Activated CD8-positive, alpha-beta T cell treated with anti-CD3 and anti-CD28 coated beads, Interleukin-2, amount 10 ng/mL, durations not matched to agents 7 days and 5 days (primary cell): ENCODE measurements around the gene SSR2. TPM values are rescaled to one million over a fixed set of nuclear protein-coding genes. Genes with fewer than 3 reads are reported as not detected.

Experiments
- total RNA-seq, 2 experiments: library from RNA; stranded (reverse); gene quantifications; one replicate each; pipeline ENCODE4 v1.2.3, GENCODE V29; 2021

SSR2 gene
- total RNA-seq, 2 experiments from 2014 or later, result 216 to 233 TPM

Other genes starting within 250 kb of the SSR2 start
- 10 to 100 TPM; 64.8 to 70.3 TPM for gene GON4L, start 163.7 kb downstream of the SSR2 start, total RNA-seq
- gene SYT11, start 161.4 kb downstream of the SSR2 start, total RNA-seq, result 10 to 100 TPM; 11.9 to 12.2 TPM
- gene RIT1, start 109.6 kb downstream of the SSR2 start, total RNA-seq, result 10 to 100 TPM; 26.0 to 26.4 TPM
- gene KHDC4, start 86.5 kb downstream of the SSR2 start, total RNA-seq, result 10 to 100 TPM; 64.5 to 68.9 TPM
- gene RXFP4, start 79.3 kb downstream of the SSR2 start, total RNA-seq, result not detected
- gene ARHGEF2, start 42.4 kb downstream of the SSR2 start, total RNA-seq, result 100 to 1,000 TPM; 142 to 147 TPM
- 10 to 100 TPM; 32.8 to 33.3 TPM for gene UBQLN4, start 32.8 kb upstream of the SSR2 start, total RNA-seq
- 10 to 100 TPM; 72.4 to 74.1 TPM for gene LAMTOR2, start 33.8 kb upstream of the SSR2 start, total RNA-seq
- under 1 TPM in 1 of 2 experiments, not detected in 1; 0.50 TPM for gene RAB25, start 40.2 kb upstream of the SSR2 start, total RNA-seq
- gene MEX3A, start 61.5 kb upstream of the SSR2 start, total RNA-seq, result under 1 TPM; 0.05 TPM
- gene LMNA, start 93.8 kb upstream of the SSR2 start, total RNA-seq, result 10 to 100 TPM in 1 of 2 experiments, 1 to 10 TPM in 1; 8.5 to 10.3 TPM
- 10 to 100 TPM; 16.8 to 17.8 TPM for gene SEMA4A, start 132.6 kb upstream of the SSR2 start, total RNA-seq
- gene SLC25A44, start 173.2 kb upstream of the SSR2 start, total RNA-seq, result 10 to 100 TPM; 31.8 to 33.8 TPM
- 10 to 100 TPM; 72.3 to 77.3 TPM for gene PMF1, start 192.1 kb upstream of the SSR2 start, total RNA-seq
- 1 to 10 TPM; 2.8 TPM for gene BGLAP, start 221.2 kb upstream of the SSR2 start, total RNA-seq
- 1 to 10 TPM; 8.6 to 9.9 TPM for gene PAQR6, start 227.1 kb upstream of the SSR2 start, total RNA-seq